ENCODE data around the gene ANO4.
"Not testable (repeated sequence)": the region's sequence is repeated elsewhere in the genome, so short reads cannot be mapped to it uniquely, and the experiment has no call there.

The ANO4 gene

GRCh38 chr12:100955139-100955538, 160.6 kb downstream of the ANO4 start:
- DNase-seq, result no peak

DNA sequence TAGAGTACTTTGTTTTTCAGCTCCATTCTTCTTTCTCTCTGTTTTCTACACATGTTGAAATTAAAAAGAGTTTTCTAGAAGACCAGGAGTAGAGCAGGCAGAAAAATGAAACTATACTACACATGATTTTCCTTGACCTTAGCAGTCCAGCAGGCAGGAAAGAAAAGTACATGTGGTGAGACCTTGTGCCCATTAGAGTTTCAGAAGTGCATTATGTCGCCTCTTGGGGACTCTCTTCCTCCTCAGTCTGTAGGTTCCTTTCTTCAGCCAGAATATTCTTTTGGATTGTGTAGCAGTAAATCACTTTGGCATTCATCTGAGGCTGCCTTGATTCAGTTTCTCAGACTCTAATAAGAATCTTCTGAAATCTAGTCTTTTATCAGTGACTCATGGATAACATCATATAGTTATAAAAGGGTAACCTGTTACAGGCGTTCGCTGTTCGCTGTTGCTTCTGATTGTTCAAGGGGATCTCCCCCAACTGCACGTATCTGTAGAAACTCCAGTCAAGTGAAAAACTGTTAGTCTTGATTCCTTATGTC, 161.8 kb downstream of the ANO4 start:
- DNase-seq, result no peak

- DNase-seq, result no peak
These were observed 164.9 kb downstream of the ANO4 start for GRCh38 chr12:100959481-100959880.

DNA sequence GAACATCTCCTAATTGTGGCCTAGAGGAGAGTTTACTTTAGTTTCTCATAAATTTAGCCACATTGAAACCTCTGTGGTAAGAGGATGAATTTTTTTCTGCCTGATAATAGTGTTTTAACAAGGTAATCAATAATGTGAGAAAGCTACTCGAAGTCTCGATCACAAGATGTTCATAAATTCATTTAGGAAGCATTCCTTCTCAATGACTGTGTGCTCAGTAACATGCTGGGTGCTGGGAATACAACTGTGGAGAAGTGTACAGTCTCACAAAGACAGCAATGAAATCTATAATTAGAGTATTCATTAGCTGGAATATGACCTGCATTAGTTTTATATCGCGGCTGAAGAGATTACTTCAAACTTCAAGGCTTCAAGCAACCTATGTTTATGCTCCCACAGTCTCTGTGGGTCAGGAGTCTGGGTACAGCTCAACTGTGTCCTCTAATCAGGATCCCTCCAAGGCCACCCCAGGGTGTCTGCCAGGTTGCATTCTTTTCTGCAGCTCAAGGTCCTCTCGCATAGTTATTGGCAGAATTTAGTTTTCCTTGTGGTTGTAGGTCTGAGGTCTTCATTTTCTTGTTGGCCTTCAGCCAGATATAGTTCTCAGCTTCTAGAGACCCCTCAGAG, 167.6 kb downstream of the ANO4 start:
- no peak for DNase-seq

DNA sequence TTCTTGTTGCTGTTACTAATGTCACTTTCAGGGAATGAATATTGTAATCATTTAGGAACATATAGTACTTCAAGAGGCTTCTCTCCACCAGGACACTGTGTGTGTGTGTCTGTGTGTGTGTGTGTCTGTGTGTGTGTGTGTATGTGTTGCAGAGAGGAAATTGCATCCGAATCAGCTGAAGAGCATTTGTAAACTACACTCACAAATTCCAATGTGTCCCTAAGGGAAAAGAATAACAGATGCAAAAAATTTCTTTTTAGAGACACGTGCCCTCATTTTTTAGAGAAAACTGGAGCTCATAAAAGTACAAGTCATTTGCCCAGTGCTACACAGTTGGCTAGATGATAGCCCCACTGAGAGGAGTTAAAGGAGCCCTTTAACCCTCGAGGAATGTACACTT, 168.8 kb downstream of the ANO4 start:
- DNase-seq, result no peak

DNA sequence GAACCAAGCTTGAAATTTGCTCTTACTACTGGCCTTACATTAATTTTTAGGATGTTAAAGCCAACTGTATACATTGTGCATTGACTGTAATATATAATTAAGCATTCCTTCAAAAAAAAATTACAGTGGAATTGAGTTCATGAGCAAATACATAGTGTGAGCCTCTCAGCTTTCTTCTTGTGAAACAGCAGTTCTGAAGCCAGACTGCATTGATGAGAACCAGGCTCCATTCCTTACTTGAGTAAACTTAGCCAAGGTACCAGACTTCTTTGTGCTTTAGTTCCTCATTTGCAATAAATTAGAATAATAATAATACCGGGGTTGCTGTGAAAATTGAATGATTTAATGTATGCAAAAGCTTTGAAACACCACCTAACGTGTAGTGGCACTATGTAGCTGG, 169.5 kb downstream of the ANO4 start:
- no peak for DNase-seq

DNA sequence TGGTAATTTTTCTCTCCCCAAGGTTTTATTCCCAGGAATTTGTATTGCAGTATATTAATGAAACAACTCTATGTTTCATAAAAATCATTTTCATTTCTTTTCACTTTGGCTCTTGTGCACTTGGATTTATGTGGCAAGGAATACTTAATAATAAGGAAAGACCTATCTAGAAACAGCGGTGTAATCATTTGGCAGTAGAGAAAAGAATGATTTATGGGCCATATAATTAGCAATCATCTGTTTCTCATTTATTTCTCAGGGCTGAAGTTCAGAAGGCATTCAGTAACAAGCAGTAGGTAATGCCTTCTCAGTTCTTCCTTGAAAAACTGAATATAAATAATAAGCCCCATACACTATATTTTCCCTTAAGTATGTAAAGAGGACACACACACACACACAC, 172.6 kb downstream of the ANO4 start:
- DNase-seq, result no peak

DNA sequence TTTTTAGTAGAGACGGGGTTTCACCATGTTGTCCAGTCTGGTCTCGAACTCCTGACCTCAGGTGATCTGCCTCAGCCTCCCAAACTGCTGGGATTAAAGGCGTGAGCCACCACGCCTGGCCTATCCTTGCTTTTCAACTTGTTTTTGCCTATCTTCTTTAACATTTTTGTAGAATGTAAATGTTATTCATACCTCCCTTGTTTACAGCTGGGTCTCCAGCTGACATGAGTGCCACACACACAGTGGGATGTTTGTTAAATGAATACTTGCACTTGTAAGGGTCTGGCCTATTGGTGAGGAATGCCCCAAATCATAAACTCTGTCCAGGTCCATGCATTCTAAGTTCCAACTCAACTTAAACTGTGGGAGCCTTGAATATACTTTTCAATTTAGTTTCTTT, 176.3 kb downstream of the ANO4 start:
- DNase-seq, result no peak

- DNase-seq, result no peak
These were observed 177.5 kb downstream of the ANO4 start for GRCh38 chr12:100972121-100972520.

DNA sequence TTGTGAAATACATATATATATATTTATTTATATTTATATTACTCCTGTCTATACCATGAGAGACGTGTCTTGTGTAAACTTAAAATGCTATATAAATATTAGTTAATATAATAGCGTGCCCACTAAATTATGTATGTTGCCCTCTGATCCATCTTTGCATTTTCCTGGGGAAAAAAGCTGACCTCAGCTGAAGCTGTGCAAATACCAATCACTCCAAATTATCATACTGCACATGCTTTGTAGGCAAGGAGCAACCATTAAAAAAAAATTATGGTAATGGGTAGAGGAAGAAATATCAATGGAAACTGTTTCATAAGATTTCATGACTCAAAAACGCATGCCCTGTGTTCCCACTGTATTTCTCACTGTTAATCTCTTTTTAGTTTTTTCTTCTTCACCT, 179.8 kb downstream of the ANO4 start:
- DNase-seq, result no peak

GRCh38 chr12:100974747-100975146, 180.2 kb downstream of the ANO4 start:
- DNase-seq, result no peak

DNA sequence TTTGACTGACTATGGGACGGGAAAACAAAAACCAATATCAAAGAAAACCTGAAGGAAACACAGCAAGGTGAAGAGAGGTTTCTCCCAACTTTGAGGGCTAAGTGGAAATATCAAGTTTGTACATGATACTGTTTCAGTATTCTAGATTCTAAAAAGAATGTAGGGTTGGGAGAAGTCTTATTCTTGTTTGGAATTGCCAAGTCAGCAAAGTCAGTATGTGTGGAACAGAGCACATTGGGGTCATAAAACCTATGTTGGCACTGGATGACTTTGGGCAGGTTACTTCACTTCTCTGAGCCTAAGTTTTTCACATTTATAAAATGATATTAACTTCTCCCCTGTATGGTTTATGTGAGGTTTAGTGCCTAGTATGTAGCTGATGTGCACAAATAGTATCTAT, 182.2 kb downstream of the ANO4 start:
- no peak for DNase-seq

GRCh38 chr12:100980856-100981255, 186.3 kb downstream of the ANO4 start:
- DNase-seq, result no peak

DNA sequence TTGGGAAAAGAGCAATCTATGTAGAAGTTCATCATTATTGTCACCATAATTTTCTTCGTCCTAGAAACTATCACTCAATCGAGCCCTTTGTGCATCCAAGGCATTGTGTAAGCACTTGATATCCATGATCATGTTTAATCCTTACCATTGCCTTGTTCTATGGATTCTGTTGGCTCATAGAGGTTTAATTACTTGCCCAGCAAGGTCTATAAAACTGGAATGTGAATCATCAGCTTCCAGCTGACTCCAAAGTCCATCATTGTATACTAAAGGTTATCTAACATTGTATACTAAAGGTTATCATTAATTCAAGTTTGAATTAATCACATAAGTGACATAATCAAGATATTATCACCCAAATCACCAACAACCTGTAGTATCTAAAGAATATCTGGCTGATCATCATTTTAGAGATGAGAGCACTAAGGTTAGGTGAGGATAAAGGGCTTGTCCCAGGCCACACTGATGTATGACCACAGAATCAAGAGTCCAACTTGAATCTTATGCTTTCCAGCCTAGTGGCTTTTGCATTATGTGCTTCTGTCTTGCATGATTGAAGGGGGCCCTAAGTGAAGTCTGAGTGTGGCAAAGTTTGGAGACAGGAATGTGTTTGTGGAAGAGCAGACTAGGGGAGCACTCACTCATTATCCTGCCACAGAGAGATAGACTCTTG, 188.1 kb downstream of the ANO4 start:
- DNase-seq, result no peak

GRCh38 chr12:100984796-100985195, 190.2 kb downstream of the ANO4 start:
- DNase-seq, result no peak

GRCh38 chr12:100986595-100987547, 192.3 kb downstream of the ANO4 start:
- DNase-seq, result no peak

GRCh38 chr12:100987552-100988521, 193.3 kb downstream of the ANO4 start:
- DNase-seq, result no peak

- DNase-seq, result not testable (repeated sequence)
These were observed 194.9 kb downstream of the ANO4 start for GRCh38 chr12:100989509-100989908.

GRCh38 chr12:100991102-100991501, 196.5 kb downstream of the ANO4 start:
- DNase-seq, result no peak

GRCh38 chr12:100992194-100992593, 197.6 kb downstream of the ANO4 start:
- no peak for DNase-seq

DNA sequence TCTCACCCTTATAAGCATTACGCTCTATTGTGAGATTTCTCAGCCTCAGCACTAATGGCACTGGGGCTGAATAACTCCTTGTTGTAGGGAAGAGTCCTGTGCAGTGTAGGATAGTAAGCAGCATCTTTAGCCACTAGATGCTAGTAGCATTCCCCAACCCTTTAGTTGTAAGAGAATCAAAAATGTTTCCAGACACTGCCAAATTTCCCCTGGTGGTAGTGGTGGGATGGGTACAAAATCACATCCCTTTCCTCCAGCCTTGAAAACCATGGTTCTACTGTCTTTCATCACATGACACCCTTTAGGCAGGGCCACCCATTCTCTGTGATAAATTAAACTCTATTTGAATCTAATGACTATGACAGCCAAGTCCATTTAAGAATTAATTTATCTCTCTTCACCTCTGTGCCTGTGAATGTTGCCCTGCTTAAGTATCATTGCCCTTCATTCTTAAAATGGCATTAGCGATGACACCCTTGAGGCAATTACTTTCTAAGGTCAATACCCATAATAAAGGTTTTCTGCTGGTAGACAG, 199.4 kb downstream of the ANO4 start:
- no peak for DNase-seq

DNA sequence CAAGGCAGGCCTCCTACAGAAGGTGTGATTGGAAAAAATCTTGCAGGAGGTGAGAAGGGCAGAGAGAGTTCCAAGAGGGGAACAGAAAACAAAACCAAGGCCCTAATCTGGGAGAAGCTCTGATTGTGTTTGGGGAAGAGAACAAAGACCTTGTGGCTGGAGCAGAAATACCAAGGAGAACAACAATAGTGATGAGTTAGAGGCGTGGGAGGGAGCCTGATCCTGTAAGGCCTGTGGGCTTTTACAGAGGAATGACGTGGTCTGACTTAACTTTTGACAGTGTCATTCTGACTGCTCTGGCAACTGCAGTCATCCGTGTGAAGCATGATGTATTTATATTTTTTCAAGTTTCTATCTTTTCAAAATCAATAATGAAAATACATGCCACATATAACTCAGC, 200.6 kb downstream of the ANO4 start:
- DNase-seq, result no peak

Measured in stimulated activated naive CD4-positive, alpha-beta T cell (primary cell).